ENCODE data around the gene TRIAP1. TPM values are rescaled to one million over a fixed set of nuclear protein-coding genes. Genes with fewer than 3 reads are reported as not detected.

Gene TRIAP1
- total and polyA plus RNA-seq, 4 experiments from 2014 or later = 17.3 to 65.0 (median 34.5) TPM

Other genes starting within 250 kb of the TRIAP1 start
- 1,000 to 10,000 TPM; 1,817 to 1,965 TPM for gene RPLP0, start 245.3 kb downstream of the TRIAP1 start, total RNA-seq
- gene RPLP0, start 245.3 kb downstream of the TRIAP1 start, polyA plus RNA-seq = 1,000 to 10,000 TPM; 1,342 to 2,125 TPM
- 100 to 1,000 TPM; 108 to 126 TPM for gene PXN, start 180.7 kb downstream of the TRIAP1 start, total RNA-seq
- 100 to 1,000 TPM in 1 of 2 donors, 10 to 100 TPM in 1; 81.7 to 115 TPM for gene PXN, start 180.7 kb downstream of the TRIAP1 start, polyA plus RNA-seq
- gene RNU4-2, start 154.5 kb downstream of the TRIAP1 start, total RNA-seq = over 10,000 TPM in 1 of 2 experiments, 1,000 to 10,000 TPM in 1; 8,627 to 11,547 TPM
- not detected for gene RNU4-2, start 154.5 kb downstream of the TRIAP1 start, polyA plus RNA-seq
- 1,000 to 10,000 TPM in 1 of 2 experiments, 100 to 1,000 TPM in 1; 925 to 1,200 TPM for gene RNU4-1, start 153.1 kb downstream of the TRIAP1 start, total RNA-seq
- gene RNU4-1, start 153.1 kb downstream of the TRIAP1 start, polyA plus RNA-seq = not detected
- gene SIRT4, start 144.1 kb downstream of the TRIAP1 start, total RNA-seq = 1 to 10 TPM; 4.9 to 5.9 TPM
- gene SIRT4, start 144.1 kb downstream of the TRIAP1 start, polyA plus RNA-seq = 1 to 10 TPM in 1 of 2 donors, under 1 TPM in 1; 0.46 to 2.2 TPM
- not detected for gene PLA2G1B, start 118.6 kb downstream of the TRIAP1 start, total RNA-seq
- under 1 TPM in 1 of 2 donors, not detected in 1; 0.99 TPM for gene PLA2G1B, start 118.6 kb downstream of the TRIAP1 start, polyA plus RNA-seq
- gene MSI1, start 77.2 kb downstream of the TRIAP1 start, total RNA-seq = not detected
- gene MSI1, start 77.2 kb downstream of the TRIAP1 start, polyA plus RNA-seq = not detected
- gene COX6A1, start 8.3 kb downstream of the TRIAP1 start, total RNA-seq = 100 to 1,000 TPM; 144 to 158 TPM
- gene COX6A1, start 8.3 kb downstream of the TRIAP1 start, polyA plus RNA-seq = 1,000 to 10,000 TPM in 1 of 2 donors, 100 to 1,000 TPM in 1; 828 to 1,220 TPM
- 10 to 100 TPM; 30.2 to 31.9 TPM for gene GATC, start 60 bp upstream of the TRIAP1 start, total RNA-seq
- gene GATC, start 60 bp upstream of the TRIAP1 start, polyA plus RNA-seq = 10 to 100 TPM in 1 of 2 donors, 1 to 10 TPM in 1; 9.3 to 21.2 TPM
- gene SRSF9, start 23.4 kb upstream of the TRIAP1 start, total RNA-seq = 100 to 1,000 TPM; 139 to 143 TPM
- 100 to 1,000 TPM; 169 to 235 TPM for gene SRSF9, start 23.4 kb upstream of the TRIAP1 start, polyA plus RNA-seq
- 100 to 1,000 TPM in 1 of 2 experiments, 10 to 100 TPM in 1; 97.5 to 108 TPM for gene DYNLL1, start 49.7 kb upstream of the TRIAP1 start, total RNA-seq
- gene DYNLL1, start 49.7 kb upstream of the TRIAP1 start, polyA plus RNA-seq = 100 to 1,000 TPM; 348 to 351 TPM
- 10 to 100 TPM; 19.7 to 21.6 TPM for gene COQ5, start 82.8 kb upstream of the TRIAP1 start, total RNA-seq
- gene COQ5, start 82.8 kb upstream of the TRIAP1 start, polyA plus RNA-seq = 10 to 100 TPM; 35.2 to 55.1 TPM
- gene RNF10, start 88.0 kb upstream of the TRIAP1 start, total RNA-seq = 100 to 1,000 TPM; 244 to 249 TPM
- gene RNF10, start 88.0 kb upstream of the TRIAP1 start, polyA plus RNA-seq = 100 to 1,000 TPM; 101 to 146 TPM
- 10 to 100 TPM; 70.4 to 70.7 TPM for gene POP5, start 135.0 kb upstream of the TRIAP1 start, total RNA-seq
- 10 to 100 TPM; 89.4 to 91.6 TPM for gene POP5, start 135.0 kb upstream of the TRIAP1 start, polyA plus RNA-seq
- gene CABP1, start 194.2 kb upstream of the TRIAP1 start, total RNA-seq = not detected
- not detected for gene CABP1, start 194.2 kb upstream of the TRIAP1 start, polyA plus RNA-seq
- 10 to 100 TPM; 75.1 to 88.9 TPM for gene MLEC, start 240.8 kb upstream of the TRIAP1 start, total RNA-seq
- 10 to 100 TPM; 38.9 to 61.4 TPM for gene MLEC, start 240.8 kb upstream of the TRIAP1 start, polyA plus RNA-seq